WTC11 (cell line): ENCODE measurements around the gene GDPD4.

Experiments used
- CTCF ChIP-seq: fragments of 200-600 bp; IDR thresholded peaks from 2 replicates; pipeline ENCODE4 v1.8.0; 2022; ENCODE audit warnings: antibody characterized with exemption
- IRF2 ChIP-seq: sonication (generic); formaldehyde crosslinking; IDR thresholded peaks from 2 replicates; pipeline ENCODE4 v1.8.0; 2022; ENCODE audit warnings: low read depth, missing genetic modification reagents, borderline replicate concordance

GRCh38 chr11:77325159-77325558 lies 23.7 kb upstream of the GDPD4 start:
- TF ChIP-seq IRF2 (CRISPR knock-in tag) (no peak), CTCF (no peak)
